Smooth muscle cell (in vitro differentiated cells): ENCODE data around the gene PLIN5. TPM values are rescaled to one million over a fixed set of nuclear protein-coding genes. Genes with fewer than 3 reads are reported as not detected.

Source experiments
- DNase-seq: peaks from one replicate; lab custom pipeline; 2025; ENCODE audit not compliant: unreplicated experiment; lab: John Stamatoyannopoulos, UW
- H2AFZ ChIP-seq: fragments of 200-600 bp; sonication (generic); 2 replicates; pipeline ENCODE4 v1.6.0; 2016; ENCODE audit warnings: antibody characterized with exemption, low read depth, mild to moderate bottlenecking
- H3F3A ChIP-seq: fragments of 200-600 bp; sonication (generic); 2 replicates; pipeline ENCODE4 v1.6.0; 2017; ENCODE audit warnings: antibody characterized with exemption, low read depth
- H3K27ac ChIP-seq: fragments of 200-600 bp; sonication (generic); 2 replicates; pipeline ENCODE4 v1.5.1; 2016; ENCODE audit warnings: low read depth, mild to moderate bottlenecking
- H3K27me3 ChIP-seq: fragments of 200-600 bp; sonication (generic); 2 replicates; pipeline ENCODE4 v1.6.1; 2016; ENCODE audit warnings: low read depth, mild to moderate bottlenecking
- H3K36me3 ChIP-seq: fragments of 200-600 bp; sonication (generic); 2 replicates; pipeline ENCODE4 v1.5.1; 2016; ENCODE audit warnings: low read depth
- H3K4me1 ChIP-seq: fragments of 200-600 bp; sonication (generic); 2 replicates; pipeline ENCODE4 v1.5.1; 2016; ENCODE audit warnings: low read depth
- H3K4me2 ChIP-seq: fragments of 200-600 bp; sonication (generic); 2 replicates; pipeline ENCODE4 v1.6.0; 2016; ENCODE audit warnings: mild to moderate bottlenecking
- H3K4me3 ChIP-seq: fragments of 200-600 bp; sonication (generic); 2 replicates; pipeline ENCODE4 v1.5.1; 2016; ENCODE audit warnings: mild to moderate bottlenecking
- H3K79me2 ChIP-seq: fragments of 200-600 bp; sonication (generic); 2 replicates; pipeline ENCODE4 v1.6.0; 2016; ENCODE audit warnings: low read depth, mild to moderate bottlenecking
- H3K9ac ChIP-seq: fragments of 200-600 bp; sonication (generic); 2 replicates; pipeline ENCODE4 v1.6.0; 2016; ENCODE audit warnings: low read depth
- H3K9me3 ChIP-seq: fragments of 200-600 bp; sonication (generic); replicated peaks from 2 replicates; pipeline ENCODE4 v1.5.1; 2016; ENCODE audit warnings: low read depth
- H4K20me1 ChIP-seq: fragments of 200-600 bp; sonication (generic); 2 replicates; pipeline ENCODE4 v1.6.0; 2016; ENCODE audit warnings: low read depth
- CTCF ChIP-seq: fragments of 200-600 bp; sonication (generic); IDR thresholded peaks from 2 replicates; pipeline ENCODE4 v1.5.1; 2017; ENCODE audit warnings: borderline replicate concordance, mild to moderate bottlenecking, antibody characterized with exemption; ENCODE audit not compliant: insufficient read depth, poor library complexity, severe bottlenecking
- WGBS: methylation state at CpG from one replicate; pipeline ENCODE4 v1.1.7; 2016; ENCODE audit warnings: low lambda C conversion rate; 5-methylcytosine and 5-hydroxymethylcytosine counted together
- polyA plus RNA-seq: library from polyadenylated mRNA; unstranded; fragments of >200 nt; fragmentation: Nextera tagmentation; extraction: Ambion mirVana; gene quantifications from 2 replicates; pipeline ENCODE4 v1.2.1, GENCODE V29; 2016
- total RNA-seq: library from RNA; depleted of rRNA; stranded (reverse); fragments of >200 nt; gene quantifications from 2 replicates; pipeline ENCODE4 v1.2.3, GENCODE V29; 2014

PLIN5 gene
- total and polyA plus RNA-seq, 2 experiments from 2014 or later, result not detected

- Histone ChIP-seq H3K79me2 (no peaks in the 10 kb centered on the region), H3K27me3 (no peaks in the 10 kb centered on the region), H3K9ac (no peak overlapping the region), H3K36me3 (no peaks in the 10 kb centered on the region), H3K27ac (peak overlapping the region; percentile 33), H3K4me2 (no peak overlapping the region), H3K4me3 (no peak overlapping the region), H2AFZ (no peak overlapping the region), H3K9me3 (no peaks in the 10 kb centered on the region), H3F3A (peaks cover 6% of the 10 kb centered on the region), H4K20me1 (no peaks in the 10 kb centered on the region), H3K4me1 (no peaks in the 10 kb centered on the region)
- no peak for DNase-seq
- no peak for TF ChIP-seq CTCF
- 84% methylated on average over 17 of the region's 17 CpGs for WGBS
Observed at GRCh38 chr19:4506449-4507149, 28.4 kb downstream of the PLIN5 start.

- no peaks in the 10 kb centered on the region for H3K9me3 ChIP-seq
- no peak overlapping the region for H3K4me3 ChIP-seq
- no peaks in the 10 kb centered on the region for H3K4me1 ChIP-seq
- H4K20me1 ChIP-seq, result no peaks in the 10 kb centered on the region
- WGBS, result 98% methylated on average over 31 of the region's 34 CpGs
- no peak overlapping the region for H3K4me2 ChIP-seq
- no peak for TF ChIP-seq CTCF
- H3K36me3 ChIP-seq, result no peaks in the 10 kb centered on the region
- no peaks in the 10 kb centered on the region for H3K27me3 ChIP-seq
- no peak overlapping the region for H3K9ac ChIP-seq
- peak overlapping the region; percentile 33 for H3K27ac ChIP-seq
- peaks cover 6% of the 10 kb centered on the region for H3F3A ChIP-seq
- H3K79me2 ChIP-seq, result no peaks in the 10 kb centered on the region
- no peak overlapping the region for H2AFZ ChIP-seq
- DNase-seq, result no peak
Observed at GRCh38 chr19:4505570-4506448, 29.2 kb downstream of the PLIN5 start.

GRCh38 chr19:4504891-4505569 is 30.0 kb downstream of the PLIN5 start:
- Histone ChIP-seq H4K20me1 (no peaks in the 10 kb centered on the region), H3K4me3 (no peak overlapping the region), H3K9ac (no peak overlapping the region), H2AFZ (no peak overlapping the region), H3K9me3 (no peaks in the 10 kb centered on the region), H3K36me3 (no peaks in the 10 kb centered on the region), H3K27ac (no peak overlapping the region), H3K4me2 (no peak overlapping the region), H3K79me2 (no peaks in the 10 kb centered on the region), H3F3A (peaks cover 6% of the 10 kb centered on the region), H3K4me1 (no peaks in the 10 kb centered on the region), H3K27me3 (no peaks in the 10 kb centered on the region)
- 90% methylated on average over 14 of the region's 15 CpGs for WGBS
- no peak for DNase-seq
- TF ChIP-seq CTCF, result no peak
